GM12878 (cell line): ENCODE results near the gene SAMHD1.
"Not testable (repeated sequence)": the region's sequence is repeated elsewhere in the genome, so short reads cannot be mapped to it uniquely, and the experiment has no call there.

ENCODE experiments used
- SIX5 ChIP-seq: IDR thresholded peaks from 2 replicates; pipeline ENCODE4 v1.6.1; 2011; ENCODE audit warnings: mild to moderate bottlenecking, low read depth, low read length, moderate library complexity; ENCODE audit not compliant: severe bottlenecking
- SRF ChIP-seq, 2 experiments: IDR thresholded peaks; 2 replicates each; pipeline ENCODE4 v1.6.1; 2011; ENCODE audit warnings: low read depth in 2 of 2, low read length in 2 of 2, mild to moderate bottlenecking in 1 of 2, moderate library complexity in 1 of 2
- TF ChIP-seq, protein P1 (sequence below), 3 experiments: IDR thresholded peaks in 2 of 3; conservative IDR thresholded peaks in 1 of 3; 2 replicates each; pipeline ENCODE4 v1.5.1; 2011; ENCODE audit warnings: low read depth in 3 of 3, low read length in 3 of 3, mild to moderate bottlenecking in 3 of 3, control low read depth in 2 of 3, moderate library complexity in 2 of 3, inconsistent platforms in 1 of 3, mixed read lengths in 1 of 3; ENCODE audit not compliant: control insufficient read depth in 2 of 3, insufficient read depth in 1 of 3; ENCODE audit errors: extremely low read depth in 1 of 3

DNA sequence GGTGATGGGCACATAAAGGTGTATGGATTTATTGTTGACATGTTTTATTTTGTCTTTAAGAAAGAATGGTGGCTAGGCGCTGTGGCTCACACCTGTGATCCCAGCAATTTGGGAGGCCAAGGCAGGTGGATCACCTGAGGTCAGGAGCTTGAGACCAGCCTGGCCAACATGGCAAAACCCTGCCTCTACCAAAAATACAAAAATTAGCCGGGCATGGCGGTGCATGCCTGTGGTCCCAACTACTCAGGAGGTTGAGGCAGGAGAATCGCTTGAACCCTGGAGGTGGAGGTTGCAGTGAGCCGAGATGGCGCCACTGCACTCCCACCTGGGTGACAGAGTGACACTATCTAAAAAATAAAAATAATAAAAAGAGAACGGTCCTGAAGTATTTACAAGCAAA is 45.4 kb downstream of the SAMHD1 start:
- TF ChIP-seq, protein P1, sequence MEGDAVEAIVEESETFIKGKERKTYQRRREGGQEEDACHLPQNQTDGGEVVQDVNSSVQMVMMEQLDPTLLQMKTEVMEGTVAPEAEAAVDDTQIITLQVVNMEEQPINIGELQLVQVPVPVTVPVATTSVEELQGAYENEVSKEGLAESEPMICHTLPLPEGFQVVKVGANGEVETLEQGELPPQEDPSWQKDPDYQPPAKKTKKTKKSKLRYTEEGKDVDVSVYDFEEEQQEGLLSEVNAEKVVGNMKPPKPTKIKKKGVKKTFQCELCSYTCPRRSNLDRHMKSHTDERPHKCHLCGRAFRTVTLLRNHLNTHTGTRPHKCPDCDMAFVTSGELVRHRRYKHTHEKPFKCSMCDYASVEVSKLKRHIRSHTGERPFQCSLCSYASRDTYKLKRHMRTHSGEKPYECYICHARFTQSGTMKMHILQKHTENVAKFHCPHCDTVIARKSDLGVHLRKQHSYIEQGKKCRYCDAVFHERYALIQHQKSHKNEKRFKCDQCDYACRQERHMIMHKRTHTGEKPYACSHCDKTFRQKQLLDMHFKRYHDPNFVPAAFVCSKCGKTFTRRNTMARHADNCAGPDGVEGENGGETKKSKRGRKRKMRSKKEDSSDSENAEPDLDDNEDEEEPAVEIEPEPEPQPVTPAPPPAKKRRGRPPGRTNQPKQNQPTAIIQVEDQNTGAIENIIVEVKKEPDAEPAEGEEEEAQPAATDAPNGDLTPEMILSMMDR (IDR thresholded peaks at IDR 0.05 in 2 of 3, conservative IDR thresholded peaks at IDR 0.05 in 1 of 3; ENCODE audit: control insufficient read depth in 2 of 3, extremely low read depth in 1 of 3, insufficient read depth in 1 of 3, low read depth in 3 of 3, low read length in 3 of 3), result not testable (repeated sequence)
- TF ChIP-seq SRF (IDR thresholded peaks at IDR 0.05; ENCODE audit: low read depth in 2 of 2, low read length in 2 of 2); SIX5: not testable (repeated sequence)
